K562 (cell line): Measurements from ENCODE around the gene DGKA. TPM values are rescaled to one million over a fixed set of nuclear protein-coding genes. Genes with fewer than 3 reads are reported as not detected.
A peak's percentile ranks its signal among the peaks of the same experiment; 100 is the strongest.

Experiments
- ATF1 ChIP-seq, 2 experiments: fragments of 450-650 bp in 1 of 2; IDR thresholded peaks; 2 replicates each; pipeline ENCODE4 v1.6.1; 2016; ENCODE audit warnings: missing compliant biosample characterization in 1 of 2, missing genetic modification characterization in 1 of 2
- BCL6 ChIP-seq: fragments of 250-450 bp; sonication (Bioruptor Pico); IDR thresholded peaks from 2 replicates; pipeline ENCODE4 v1.4.0; 2020
- CTBP1 ChIP-seq: fragments of 450-650 bp; IDR thresholded peaks from 2 replicates; pipeline ENCODE4 v1.6.1; 2016; ENCODE audit warnings: borderline replicate concordance
- E2F5 ChIP-seq: sonication (generic); formaldehyde crosslinking; IDR thresholded peaks from 2 replicates; pipeline ENCODE4 v1.8.0; 2022; ENCODE audit warnings: mild to moderate bottlenecking, missing genetic modification reagents
- FOXK1 ChIP-seq: sonication (generic); formaldehyde crosslinking; IDR thresholded peaks from 2 replicates; pipeline ENCODE4 v1.8.0; 2022; ENCODE audit warnings: missing genetic modification reagents, mild to moderate bottlenecking, borderline replicate concordance
- FUS ChIP-seq: fragments of 200-400 bp; formaldehyde crosslinking; optimal IDR thresholded peaks from 2 replicates; pipeline ENCODE3; 2017; ENCODE audit warnings: low read depth, low read length
- GABPB1 ChIP-seq: sonication (generic); formaldehyde crosslinking; IDR thresholded peaks from 2 replicates; pipeline ENCODE4 v1.8.0; 2022; ENCODE audit warnings: mild to moderate bottlenecking, missing genetic modification reagents
- HDAC2 ChIP-seq: fragments of 450-650 bp; IDR thresholded peaks from 2 replicates; pipeline ENCODE4 v1.6.1; 2016; ENCODE audit warnings: mild to moderate bottlenecking
- HSF4 ChIP-seq: fragments of 250-450 bp; sonication (Bioruptor Pico); IDR thresholded peaks from 2 replicates; pipeline ENCODE4 v2.1.2; 2022; ENCODE audit warnings: mild to moderate bottlenecking, moderate library complexity, borderline replicate concordance
- MNT ChIP-seq, 2 experiments: fragments of 450-650 bp; conservative IDR thresholded peaks; 2 replicates each; pipeline ENCODE4 v1.6.1; 2017; ENCODE audit warnings: mild to moderate bottlenecking in 2 of 2, moderate library complexity in 2 of 2
- MYNN ChIP-seq, 2 experiments: sonication (generic); formaldehyde crosslinking in 1 of 2; IDR thresholded peaks; 2 replicates each; pipeline versions ENCODE4 v1.5.0 to v1.6.1; 2016 to 2020; ENCODE audit warnings: antibody characterized with exemption in 1 of 2, missing genetic modification reagents in 1 of 2
- NR2C1 ChIP-seq, 2 experiments: fragments of 450-650 bp; IDR thresholded peaks; 2 replicates each; pipeline ENCODE4 v1.6.1; 2017; ENCODE audit warnings: mild to moderate bottlenecking in 2 of 2, antibody characterized with exemption in 1 of 2, inconsistent platforms in 1 of 2, missing compliant biosample characterization in 1 of 2, missing genetic modification characterization in 1 of 2
- NUFIP1 ChIP-seq: fragments of 450-650 bp; IDR thresholded peaks from 2 replicates; pipeline ENCODE4 v1.6.1; 2018; ENCODE audit not compliant: partially characterized antibody
- RBFOX2 ChIP-seq: fragments of 200-400 bp; formaldehyde crosslinking; IDR thresholded peaks from 2 replicates; pipeline ENCODE4 v1.6.1; 2017; ENCODE audit warnings: low read depth, mild to moderate bottlenecking, low read length, moderate library complexity
- RREB1 ChIP-seq: fragments of 250-450 bp; sonication (Bioruptor Pico); IDR thresholded peaks from 2 replicates; pipeline ENCODE4 v1.4.0; 2020
- SMAD4 ChIP-seq: fragments of 250-450 bp; sonication (Bioruptor Pico); conservative IDR thresholded peaks from 2 replicates; pipeline ENCODE4 v1.8.0; 2021; ENCODE audit warnings: inconsistent platforms, mild to moderate bottlenecking, moderate library complexity
- XRCC4 ChIP-seq: IDR thresholded peaks from one replicate; pipeline ENCODE4 v1.6.1; 2011; ENCODE audit not compliant: insufficient read depth, insufficient read length; ENCODE audit errors: extremely low read depth
- ZNF354B ChIP-seq: fragments of 250-450 bp; sonication (Bioruptor Pico); IDR thresholded peaks from 2 replicates; pipeline ENCODE4 v1.4.0; 2020
- polyA plus RNA-seq, 8 experiments: library from polyadenylated mRNA; depleted of rRNA in 4 of 8; stranded (reverse) in 5 of 8; unstranded in 3 of 8; fragments of >200 nt; fragmentation: Nextera tagmentation in 2 of 8; fragmentation: Illumina TruSeq in 1 of 8; extraction: Ambion mirVana in 2 of 8; extraction: Trizol in 1 of 8; gene quantifications; 2 replicates each; pipeline versions ENCODE4 v1.2.1 to v1.2.3, GENCODE V29; 2011 to 2014; ENCODE audit warnings: inconsistent platforms in 1 of 8, missing spikeins in 1 of 8
- total RNA-seq, 7 experiments: library from RNA; depleted of rRNA in 6 of 7; stranded (reverse); fragments of >200 nt in 6 of 7; fragmentation: Illumina TruSeq in 2 of 7; extraction: Trizol in 2 of 7; gene quantifications; 2 replicates each; pipeline versions ENCODE4 v1.2.1 to v1.2.3, GENCODE V29; 2011 to 2021; ENCODE audit warnings: low replicate concordance in 1 of 7

DGKA gene
- total and polyA plus RNA-seq, 9 of the 15 experiments (the other 6 are each of a cell fraction or from before 2014, with no cell fraction given): 3.4 to 12.4 (median 6.2) TPM

GRCh38 chr12:55927588-55928502 is 3.1 kb upstream of the DGKA start, which contains the start of gene PYM1 (continued):
- no peak for TF ChIP-seq RREB1
- TF ChIP-seq XRCC4: no peak
- TF ChIP-seq FUS: no peak
- no peak for TF ChIP-seq HSF4 (CRISPR knock-in tag)
- peak; percentile 91 for TF ChIP-seq NR2C1 (IDR thresholded peaks at IDR 0.05)
- peak; percentile 94 for TF ChIP-seq NR2C1 (tag; IDR thresholded peaks at IDR 0.05)
- TF ChIP-seq E2F5 (CRISPR knock-in tag): no peak
- TF ChIP-seq CTBP1: peak; percentile 59; the same call in 1 of the 2 replicates
- TF ChIP-seq ATF1 (CRISPR knock-in tag; IDR thresholded peaks at IDR 0.05): no peak
- peak; percentile 30 for TF ChIP-seq ATF1 (tag; IDR thresholded peaks at IDR 0.05)
- peak; percentile 95 for TF ChIP-seq RBFOX2
- TF ChIP-seq FOXK1 (CRISPR knock-in tag): 0 out of 2 replicates have a peak, but pooled peaks have one; percentile 41
- TF ChIP-seq GABPB1 (CRISPR knock-in tag): no peak
- no peak for TF ChIP-seq BCL6 (CRISPR knock-in tag)
- no peak for TF ChIP-seq ZNF354B (CRISPR knock-in tag)
- 0 out of 2 replicates have a peak, but pooled peaks have one; percentile 24 for TF ChIP-seq HDAC2
- peak; percentile 44; the same call in 1 of the 2 replicates for TF ChIP-seq MYNN (IDR thresholded peaks at IDR 0.05)
- no peak for TF ChIP-seq MYNN (CRISPR knock-in tag; IDR thresholded peaks at IDR 0.05)
- TF ChIP-seq SMAD4 (CRISPR knock-in tag): peak; percentile 39; the same call in 1 of the 2 replicates
- TF ChIP-seq NUFIP1: no peak
- TF ChIP-seq MNT (conservative IDR thresholded peaks at IDR 0.05): peak in 1 of 2 experiments; percentile 17; a peak in 2 of 4 replicates
